Testis (tissue), 3 donors: Measurements from ENCODE around the gene TPCN2. TPM values are rescaled to one million over a fixed set of nuclear protein-coding genes. Genes with fewer than 3 reads are reported as not detected.

ENCODE experiments used
- DNase-seq: peaks from one replicate; pipeline ENCODE4 v3.0.0-alpha.2; 2019
- H3K27ac ChIP-seq, 2 donors: fragments of 200-600 bp; sonication (generic); one replicate each; pipeline ENCODE4 v1.5.1; 2019
- H3K27me3 ChIP-seq: fragments of 200-600 bp; sonication (generic); one replicate; pipeline ENCODE4 v1.5.1; 2019
- H3K36me3 ChIP-seq: fragments of 200-600 bp; sonication (generic); one replicate; pipeline ENCODE4 v1.5.1; 2017; ENCODE audit warnings: low read depth; ENCODE audit errors: missing control alignments
- H3K4me1 ChIP-seq: fragments of 200-600 bp; sonication (generic); one replicate; pipeline ENCODE4 v1.5.1; 2019
- H3K4me3 ChIP-seq, 2 donors: fragments of 200-600 bp; sonication (generic); one replicate each; pipeline ENCODE4 v1.5.1; 2017 to 2019
- H3K9me3 ChIP-seq: fragments of 200-600 bp; sonication (generic); one replicate; pipeline ENCODE4 v1.5.1; 2017
- CTCF ChIP-seq, 3 experiments: fragments of 450-650 bp in 2 of 3; fragments of 200-600 bp in 1 of 3; sonication (generic) in 1 of 3; IDR thresholded peaks; one replicate each; pipeline ENCODE4 v1.5.1; 2016 to 2019; ENCODE audit warnings: antibody characterized with exemption in 3 of 3, mild to moderate bottlenecking in 2 of 3, moderate library complexity in 1 of 3
- POLR2A ChIP-seq: fragments of 450-650 bp; IDR thresholded peaks from one replicate; pipeline ENCODE4 v1.6.1; 2017; ENCODE audit warnings: antibody characterized with exemption, mild to moderate bottlenecking, moderate library complexity
- WGBS, 2 donors: methylation state at CpG; one replicate each; pipeline ENCODE4 v1.1.5; 2018; 5-methylcytosine and 5-hydroxymethylcytosine counted together
- intact Hi-C: fragments of 100-400 bp; cut with DNase I; formaldehyde crosslinking; loops from one replicate; pipeline ENCODE4 v1.15.1; 2023; ENCODE audit warnings: low total_unique reads
- polyA plus RNA-seq: library from polyadenylated mRNA; stranded (reverse); fragments of 350-450 nt; fragmentation: Illumina TruSeq; extraction: RNeasy Lipid Tissue Mini Kit (QIAGEN cat#74804); gene quantifications from one replicate; pipeline ENCODE4 v1.2.3, GENCODE V29; 2014; ENCODE audit warnings: low read depth, low replicate concordance; ENCODE audit not compliant: insufficient read depth
- total RNA-seq, 2 donors: library from RNA; depleted of rRNA; stranded (reverse); fragments of >200 nt; gene quantifications; one replicate each; pipeline ENCODE4 v1.2.3, GENCODE V29; 2016

Gene TPCN2
- total and polyA plus RNA-seq, 3 donors from 2014 or later, result 12.9 to 32.5 (median 28.4) TPM

GRCh38 chr11:69129647-69130046 is 80.9 kb downstream of the TPCN2 start:
- intact Hi-C loops, result no loop called here
- peaks cover 23% of the 10 kb centered on the region for H3K4me1 ChIP-seq
- TF ChIP-seq POLR2A (no peak), CTCF (IDR thresholded peaks at IDR 0.05) (no peak)
- H3K4me3 ChIP-seq, result no peak overlapping the region
- no peaks in the 10 kb centered on the region for H3K9me3 ChIP-seq
- no peak overlapping the region for H3K27ac ChIP-seq
- no peaks in the 10 kb centered on the region for H3K36me3 ChIP-seq
- WGBS, 2 donors, result 94 to 96% methylated on average over 7 of the region's 7 CpGs
- no peaks in the 10 kb centered on the region for H3K27me3 ChIP-seq
- no peak for DNase-seq

GRCh38 chr11:69130654-69131053 is 81.9 kb downstream of the TPCN2 start:
- DNase-seq, result no peak
- TF ChIP-seq CTCF (IDR thresholded peaks at IDR 0.05) (no peak), POLR2A (no peak)
- no peaks in the 10 kb centered on the region for H3K27me3 ChIP-seq
- peak overlapping the region in 1 of 2 donors; percentile 26 for H3K27ac ChIP-seq
- no peaks in the 10 kb centered on the region for H3K9me3 ChIP-seq
- intact Hi-C loops, result no loop called here
- no peak overlapping the region for H3K4me3 ChIP-seq
- 38 to 41% methylated on average over 8 to 9 of the region's 9 CpGs for WGBS, 2 donors
- H3K36me3 ChIP-seq, result no peaks in the 10 kb centered on the region
- peaks cover 23% of the 10 kb centered on the region for H3K4me1 ChIP-seq

GRCh38 chr11:69131121-69131566 is 82.4 kb downstream of the TPCN2 start:
- intact Hi-C loops, result no loop called here
- TF ChIP-seq POLR2A (no peak), CTCF (IDR thresholded peaks at IDR 0.05) (no peak)
- WGBS, 2 donors, result 66 to 67% methylated on average over 4 to 11 of the region's 11 CpGs

GRCh38 chr11:69131644-69132300 is 83.0 kb downstream of the TPCN2 start:
- no peaks in the 10 kb centered on the region for H3K27me3 ChIP-seq
- no peak overlapping the region for H3K4me3 ChIP-seq
- H3K4me1 ChIP-seq, result peaks cover 17% of the 10 kb centered on the region
- DNase-seq, result peak; percentile 85
- WGBS, 2 donors, result 58 to 70% methylated on average over 12 to 15 of the region's 15 CpGs
- no peak for TF ChIP-seq POLR2A
- peak; percentile 73 to 87 (median 87) for TF ChIP-seq CTCF (IDR thresholded peaks at IDR 0.05)
- intact Hi-C loops, result no loop called here
- H3K36me3 ChIP-seq, result no peaks in the 10 kb centered on the region
- H3K9me3 ChIP-seq, result no peaks in the 10 kb centered on the region
- H3K27ac ChIP-seq, result peak overlapping the region in 1 of 2 donors; percentile 36

More at GRCh38 chr11:69131121-69131566, 82.4 kb downstream of the TPCN2 start:
- Histone ChIP-seq H3K27me3 (no peaks in the 10 kb centered on the region), H3K9me3 (no peaks in the 10 kb centered on the region), H3K4me3 (no peak overlapping the region), H3K4me1 (peaks cover 23% of the 10 kb centered on the region), H3K36me3 (no peaks in the 10 kb centered on the region), H3K27ac (peak overlapping the region; percentile 26 to 36)
- peak; percentile 49 for DNase-seq

GRCh38 chr11:69132301-69132670 is 83.6 kb downstream of the TPCN2 start:
- TF ChIP-seq POLR2A (no peak), CTCF (IDR thresholded peaks at IDR 0.05) (no peak)
- no peak for DNase-seq
- no peaks in the 10 kb centered on the region for H3K27me3 ChIP-seq
- no peak overlapping the region for H3K27ac ChIP-seq
- no peaks in the 10 kb centered on the region for H3K36me3 ChIP-seq
- WGBS, 2 donors, result 84 to 86% methylated on average over 3 to 7 of the region's 7 CpGs
- intact Hi-C loops, result no loop called here
- H3K4me3 ChIP-seq, result no peak overlapping the region
- peaks cover 16% of the 10 kb centered on the region for H3K4me1 ChIP-seq
- H3K9me3 ChIP-seq, result no peaks in the 10 kb centered on the region
